ENCODE measurements around the gene ZBTB21. TPM values are rescaled to one million over a fixed set of nuclear protein-coding genes. Genes with fewer than 3 reads are reported as not detected.

The ZBTB21 gene
- total RNA-seq, 4 donors from 2014 or later: 6.1 to 20.4 (median 14.1) TPM

DNA sequence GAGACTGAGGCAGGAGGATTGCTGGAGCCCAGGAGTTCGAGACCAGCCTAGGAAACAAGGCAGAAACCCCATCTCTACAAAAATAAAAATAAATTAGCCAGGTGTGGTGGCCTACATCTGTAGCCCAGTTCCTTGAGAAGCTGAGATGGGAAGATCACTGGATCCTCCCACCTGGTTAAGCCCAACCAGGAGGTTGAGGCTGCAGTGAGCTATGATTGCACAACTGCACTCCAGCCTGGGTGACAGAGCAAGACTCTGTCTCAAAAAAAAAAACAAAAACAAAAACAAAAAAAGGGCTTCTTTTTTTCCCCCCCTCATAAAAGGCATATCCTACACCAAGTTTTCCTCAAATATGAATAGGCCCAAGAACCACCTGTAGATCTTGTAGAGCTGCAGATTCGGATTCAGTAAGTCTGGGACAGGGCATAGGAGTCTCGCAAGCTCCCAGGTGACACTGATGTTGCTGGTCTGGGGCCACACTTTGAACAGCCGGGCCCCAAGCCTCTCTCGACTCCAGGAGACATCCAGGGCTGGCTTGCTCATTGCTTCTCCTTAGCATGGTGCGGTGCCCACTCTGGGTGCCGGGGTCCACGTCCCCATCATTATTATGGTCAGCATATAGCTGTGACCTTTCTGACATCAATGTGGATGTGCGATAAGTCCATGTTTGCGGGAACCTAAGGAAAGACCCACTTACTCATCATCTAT lies 38.9 kb upstream of the ZBTB21 start:
- DNase-seq: peak in 1 of 3 donors; percentile 13
- H3K4me3 ChIP-seq: no peak overlapping the region
- H3K27me3 ChIP-seq: no peaks in the 10 kb centered on the region
- peak overlapping the region in 1 of 4 donors; percentile 53 for H3K27ac ChIP-seq
- no peaks in the 10 kb centered on the region for H3K36me3 ChIP-seq
- no peaks in the 10 kb centered on the region for H3K4me1 ChIP-seq
- TF ChIP-seq, protein P1, sequence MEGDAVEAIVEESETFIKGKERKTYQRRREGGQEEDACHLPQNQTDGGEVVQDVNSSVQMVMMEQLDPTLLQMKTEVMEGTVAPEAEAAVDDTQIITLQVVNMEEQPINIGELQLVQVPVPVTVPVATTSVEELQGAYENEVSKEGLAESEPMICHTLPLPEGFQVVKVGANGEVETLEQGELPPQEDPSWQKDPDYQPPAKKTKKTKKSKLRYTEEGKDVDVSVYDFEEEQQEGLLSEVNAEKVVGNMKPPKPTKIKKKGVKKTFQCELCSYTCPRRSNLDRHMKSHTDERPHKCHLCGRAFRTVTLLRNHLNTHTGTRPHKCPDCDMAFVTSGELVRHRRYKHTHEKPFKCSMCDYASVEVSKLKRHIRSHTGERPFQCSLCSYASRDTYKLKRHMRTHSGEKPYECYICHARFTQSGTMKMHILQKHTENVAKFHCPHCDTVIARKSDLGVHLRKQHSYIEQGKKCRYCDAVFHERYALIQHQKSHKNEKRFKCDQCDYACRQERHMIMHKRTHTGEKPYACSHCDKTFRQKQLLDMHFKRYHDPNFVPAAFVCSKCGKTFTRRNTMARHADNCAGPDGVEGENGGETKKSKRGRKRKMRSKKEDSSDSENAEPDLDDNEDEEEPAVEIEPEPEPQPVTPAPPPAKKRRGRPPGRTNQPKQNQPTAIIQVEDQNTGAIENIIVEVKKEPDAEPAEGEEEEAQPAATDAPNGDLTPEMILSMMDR (IDR thresholded peaks at IDR 0.05): no peak
- TF ChIP-seq POLR2A (IDR thresholded peaks at IDR 0.05): no peak
- H3K9me3 ChIP-seq: no peaks in the 10 kb centered on the region

DNA sequence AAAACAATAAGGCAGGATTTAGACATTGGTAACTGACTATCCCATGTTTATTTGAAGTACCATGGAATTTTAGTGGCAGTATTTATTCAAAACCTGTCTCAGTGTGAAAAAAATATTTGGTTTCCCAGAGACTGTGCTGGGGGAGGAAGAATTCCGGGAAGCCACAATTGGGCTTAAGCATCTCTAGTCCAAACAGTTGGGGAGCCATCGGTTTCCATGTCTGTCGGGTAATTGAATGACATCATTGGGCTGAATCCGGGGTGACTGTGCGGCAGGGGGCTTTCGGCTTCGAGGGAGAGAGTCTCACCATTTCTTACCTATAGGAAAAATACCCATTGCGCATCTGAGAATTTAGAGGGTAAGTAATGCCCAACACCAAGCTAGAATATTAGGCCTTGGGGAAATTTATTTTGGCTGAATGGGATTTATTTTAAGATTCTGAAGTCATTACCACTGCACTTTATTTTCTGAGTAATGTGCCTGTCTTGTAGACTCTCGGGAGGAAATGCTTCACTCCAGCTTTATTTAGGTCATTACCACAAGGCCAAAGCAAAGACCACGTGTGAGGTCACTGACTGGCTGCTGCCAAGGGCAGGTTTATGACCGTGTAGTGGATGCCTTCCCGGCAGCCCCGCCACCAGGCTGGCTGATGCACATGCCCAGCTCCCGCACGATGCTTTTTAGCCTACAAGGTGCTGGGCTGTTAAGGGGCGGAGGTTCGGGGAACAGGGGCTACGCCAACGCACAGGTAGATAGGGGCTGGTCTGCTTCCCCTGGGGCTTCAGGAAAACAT lies 37.9 kb upstream of the ZBTB21 start:
- Histone ChIP-seq H3K9me3 (no peaks in the 10 kb centered on the region), H3K36me3 (no peaks in the 10 kb centered on the region), H3K4me1 (no peaks in the 10 kb centered on the region), H3K27ac (peak overlapping the region in 2 of 4 donors; percentile 53 to 58), H3K27me3 (no peaks in the 10 kb centered on the region), H3K4me3 (no peak overlapping the region)
- TF ChIP-seq, protein P1 (IDR thresholded peaks at IDR 0.05): no peak
- no peak for TF ChIP-seq POLR2A (IDR thresholded peaks at IDR 0.05)
- peak in 1 of 3 donors; percentile 38 for DNase-seq

DNA sequence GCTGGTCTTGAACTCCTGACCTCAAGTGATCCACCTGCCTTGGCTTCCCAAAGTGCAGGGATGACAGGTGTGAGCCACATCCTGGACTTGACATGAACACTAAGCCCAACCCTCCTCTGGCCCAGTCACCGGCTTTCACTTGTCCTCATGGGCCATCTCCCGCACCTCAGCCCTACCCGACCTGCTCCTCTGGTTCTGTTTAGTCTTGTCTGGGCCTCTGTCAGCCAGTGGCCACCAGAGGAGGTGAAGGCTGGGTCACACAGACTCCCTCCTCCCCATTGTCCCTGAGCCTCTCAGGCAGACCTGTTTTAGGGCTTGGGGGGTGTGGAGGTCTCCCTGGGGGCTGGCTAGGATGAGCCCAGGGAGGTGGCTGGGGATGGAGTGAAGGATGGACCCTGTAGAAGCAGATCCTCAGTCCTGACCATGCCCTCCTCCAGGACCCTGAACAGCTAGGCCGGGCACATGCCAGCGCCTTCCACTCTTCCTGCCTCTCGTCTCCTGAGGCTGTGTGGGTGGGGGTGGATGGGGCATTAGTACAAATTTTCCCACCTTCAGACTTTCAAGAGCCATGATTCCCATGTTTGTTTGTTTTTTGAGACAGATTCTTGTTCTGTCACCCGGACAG lies 34.8 kb upstream of the ZBTB21 start:
- DNase-seq: peak in 1 of 3 donors; percentile 27
- Histone ChIP-seq H3K9me3 (no peaks in the 10 kb centered on the region), H3K4me1 (no peaks in the 10 kb centered on the region), H3K36me3 (no peaks in the 10 kb centered on the region), H3K4me3 (no peak overlapping the region), H3K27me3 (no peaks in the 10 kb centered on the region), H3K27ac (no peak overlapping the region)
- TF ChIP-seq, protein P1 (IDR thresholded peaks at IDR 0.05): no peak
- TF ChIP-seq POLR2A (IDR thresholded peaks at IDR 0.05): no peak

DNA sequence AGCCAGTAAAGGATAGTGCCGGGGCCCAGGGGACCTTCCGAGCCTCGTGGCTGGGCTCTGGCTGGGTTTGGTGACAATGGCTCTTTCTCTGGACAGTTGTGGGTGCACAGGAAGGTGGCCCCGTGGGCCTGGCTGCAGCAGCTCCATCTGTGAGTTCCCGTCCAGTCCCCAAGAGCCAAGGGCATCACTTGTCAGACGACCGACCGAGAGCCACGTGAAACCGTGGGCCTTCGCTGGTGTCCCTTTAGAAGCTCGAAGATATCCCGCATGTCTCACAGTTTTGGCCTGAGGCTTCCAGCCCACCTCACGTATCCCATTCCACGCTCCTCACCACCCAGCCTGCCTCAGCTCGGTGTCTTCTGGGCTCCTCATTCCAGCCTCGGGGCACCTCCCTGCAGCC lies 33.8 kb upstream of the ZBTB21 start:
- DNase-seq: no peak
- H3K9me3 ChIP-seq: no peaks in the 10 kb centered on the region
- H3K27ac ChIP-seq: no peak overlapping the region
- H3K4me1 ChIP-seq: no peaks in the 10 kb centered on the region
- H3K36me3 ChIP-seq: no peaks in the 10 kb centered on the region
- no peaks in the 10 kb centered on the region for H3K27me3 ChIP-seq
- H3K4me3 ChIP-seq: no peak overlapping the region
- TF ChIP-seq POLR2A (IDR thresholded peaks at IDR 0.05): no peak
- TF ChIP-seq, protein P1 (IDR thresholded peaks at IDR 0.05): no peak

DNA sequence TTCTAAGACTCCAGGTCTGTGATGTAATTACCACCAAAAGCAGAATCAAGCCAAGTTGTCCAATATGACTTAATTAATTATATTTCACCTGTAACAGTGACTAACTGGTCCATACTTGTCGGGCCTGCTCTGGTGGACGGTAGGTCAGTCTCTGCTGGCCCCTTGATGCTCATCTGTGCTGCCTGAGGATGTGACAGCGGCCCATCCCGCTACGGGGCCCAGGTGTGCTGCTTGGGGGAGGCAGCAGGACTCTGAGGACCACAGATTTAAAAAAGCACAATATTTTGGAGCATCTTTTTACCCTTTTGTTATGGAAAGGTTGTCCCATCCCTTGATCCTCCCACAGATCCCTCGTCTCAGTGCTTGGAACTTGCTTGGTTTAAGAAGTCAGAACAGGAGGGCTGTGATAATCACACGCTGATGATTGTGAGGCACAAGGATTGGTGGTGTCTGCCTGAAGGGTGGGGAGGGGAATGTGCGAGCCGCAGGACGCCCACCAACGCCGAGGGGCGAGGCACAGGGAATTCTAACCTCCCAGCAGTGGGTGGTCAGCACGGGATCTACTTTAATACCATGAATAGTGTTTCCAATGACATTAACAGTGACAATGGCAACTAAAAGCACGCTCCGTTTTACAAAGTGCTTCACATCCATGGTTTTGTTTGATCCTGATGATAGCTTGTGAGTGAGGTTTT lies 33.2 kb upstream of the ZBTB21 start:
- no peak overlapping the region for H3K4me3 ChIP-seq
- no peak overlapping the region for H3K27ac ChIP-seq
- H3K36me3 ChIP-seq: no peaks in the 10 kb centered on the region
- no peaks in the 10 kb centered on the region for H3K9me3 ChIP-seq
- H3K27me3 ChIP-seq: no peaks in the 10 kb centered on the region
- TF ChIP-seq, protein P1 (IDR thresholded peaks at IDR 0.05): no peak
- TF ChIP-seq POLR2A (IDR thresholded peaks at IDR 0.05): no peak
- no peak for DNase-seq
- no peaks in the 10 kb centered on the region for H3K4me1 ChIP-seq
